GM23248 (cell line): ENCODE data around the gene PDE4B. TPM values are rescaled to one million over a fixed set of nuclear protein-coding genes. Genes with fewer than 3 reads are reported as not detected.

Experiments
- DNase-seq: peaks from one replicate; pipeline ENCODE4 v3.0.0-alpha.2; 2015
- H2AFZ ChIP-seq: fragments of 200-600 bp; sonication (generic); 2 replicates; pipeline ENCODE4 v1.6.1; 2016; ENCODE audit warnings: antibody characterized with exemption
- H3F3A ChIP-seq: fragments of 200-600 bp; sonication (generic); 2 replicates; pipeline ENCODE4 v1.6.1; 2016; ENCODE audit warnings: mild to moderate bottlenecking, antibody characterized with exemption, mixed run types; ENCODE audit not compliant: insufficient read depth
- H3K27ac ChIP-seq: fragments of 200-600 bp; sonication (generic); 2 replicates; pipeline ENCODE4 v1.5.1; 2016; ENCODE audit warnings: mild to moderate bottlenecking
- H3K27me3 ChIP-seq: fragments of 200-600 bp; sonication (generic); replicated peaks from 2 replicates; pipeline ENCODE4 v1.6.1; 2016; ENCODE audit warnings: mild to moderate bottlenecking; ENCODE audit not compliant: insufficient read depth
- H3K36me3 ChIP-seq: fragments of 200-600 bp; sonication (generic); 2 replicates; pipeline ENCODE4 v1.6.1; 2016; ENCODE audit warnings: low read depth, mild to moderate bottlenecking
- H3K4me1 ChIP-seq: fragments of 200-600 bp; sonication (generic); 2 replicates; pipeline ENCODE4 v1.6.1; 2016; ENCODE audit warnings: mild to moderate bottlenecking; ENCODE audit not compliant: insufficient read depth
- H3K4me2 ChIP-seq: fragments of 200-600 bp; sonication (generic); one replicate; pipeline ENCODE4 v1.6.1; 2016; ENCODE audit warnings: mild to moderate bottlenecking; ENCODE audit not compliant: unreplicated experiment
- H3K4me3 ChIP-seq: fragments of 200-600 bp; sonication (generic); 2 replicates; pipeline ENCODE4 v1.5.1; 2016; ENCODE audit warnings: mild to moderate bottlenecking
- H3K79me2 ChIP-seq: fragments of 200-600 bp; sonication (generic); 2 replicates; pipeline ENCODE4 v1.6.1; 2016; ENCODE audit warnings: mild to moderate bottlenecking; ENCODE audit not compliant: insufficient read depth
- H3K9ac ChIP-seq: fragments of 200-600 bp; sonication (generic); 2 replicates; pipeline ENCODE4 v1.6.1; 2016; ENCODE audit warnings: mild to moderate bottlenecking
- H3K9me2 ChIP-seq: fragments of 200-600 bp; sonication (generic); 2 replicates; pipeline ENCODE4 v1.6.1; 2016; ENCODE audit warnings: mixed run types, mild to moderate bottlenecking, moderate library complexity; ENCODE audit not compliant: insufficient read depth
- H3K9me3 ChIP-seq: fragments of 200-600 bp; sonication (generic); one replicate; pipeline ENCODE4 v1.6.1; 2017; ENCODE audit warnings: low read depth
- H4K20me1 ChIP-seq: fragments of 200-600 bp; sonication (generic); 2 replicates; pipeline ENCODE4 v1.6.0; 2016; ENCODE audit not compliant: insufficient read depth
- EZH2 ChIP-seq: fragments of 200-600 bp; sonication (generic); IDR thresholded peaks from 2 replicates; pipeline ENCODE4 v1.6.1; 2018; ENCODE audit warnings: antibody characterized with exemption, mild to moderate bottlenecking; ENCODE audit not compliant: insufficient read depth, poor library complexity, severe bottlenecking
- EZH2phosphoT487 ChIP-seq: fragments of 200-600 bp; sonication (generic); IDR thresholded peaks from 2 replicates; pipeline ENCODE4 v1.6.1; 2018; ENCODE audit warnings: antibody characterized with exemption, moderate library complexity, mild to moderate bottlenecking, low read depth; ENCODE audit not compliant: insufficient read depth
- WGBS, 2 experiments: methylation state at CpG; one replicate each; pipeline ENCODE4 v1.1.6; 2015 to 2017; ENCODE audit warnings: low lambda C conversion rate in 2 of 2, low coverage in 1 of 2; ENCODE audit errors: missing lambda C conversion rate in 2 of 2; 5-methylcytosine and 5-hydroxymethylcytosine counted together
- in situ Hi-C: fragments of 300-500 bp; cut with MboI; formaldehyde crosslinking; loops from 2 replicates; pipeline ENCODE4 v1.15.0; 2020
- polyA plus RNA-seq: library from polyadenylated mRNA; unstranded; fragments of >200 nt; fragmentation: Nextera tagmentation; extraction: Ambion mirVana; gene quantifications from 2 replicates; pipeline ENCODE4 v1.2.1, GENCODE V29; 2016
- total RNA-seq: library from RNA; depleted of rRNA; stranded (reverse); fragments of >200 nt; shearing (Covaris generic); gene quantifications from 2 replicates; pipeline ENCODE4 v1.2.3, GENCODE V29; 2014

PDE4B gene
- total and polyA plus RNA-seq, 2 experiments from 2014 or later: 19.9 to 36.2 TPM

GRCh38 chr1:66302815-66303214 lies 510.1 kb downstream of the PDE4B start:
- Histone ChIP-seq H3K27me3 (no peaks in the 10 kb centered on the region), H3K4me2 (no peak overlapping the region), H3K4me1 (peaks cover 13% of the 10 kb centered on the region), H3K9me3 (no peaks in the 10 kb centered on the region), H4K20me1 (no peaks in the 10 kb centered on the region), H3K27ac (no peak overlapping the region), H3K9ac (no peak overlapping the region), H3K36me3 (no peaks in the 10 kb centered on the region), H2AFZ (no peak overlapping the region), H3K4me3 (no peak overlapping the region), H3K79me2 (no peaks in the 10 kb centered on the region), H3K9me2 (no peaks in the 10 kb centered on the region), H3F3A (no peaks in the 10 kb centered on the region)
- in situ Hi-C loops: no loop called here
- 76 to 77% methylated on average over 1 of the region's 1 CpG for WGBS, 2 experiments
- DNase-seq: no peak
- TF ChIP-seq EZH2phosphoT487 (no peak), EZH2 (no peak)

GRCh38 chr1:66303646-66304045 lies 511.0 kb downstream of the PDE4B start:
- H3K4me1 ChIP-seq: peaks cover 13% of the 10 kb centered on the region
- no peak overlapping the region for H3K4me3 ChIP-seq
- H3K27ac ChIP-seq: no peak overlapping the region
- H4K20me1 ChIP-seq: no peaks in the 10 kb centered on the region
- TF ChIP-seq EZH2: no peak
- no peak for TF ChIP-seq EZH2phosphoT487
- H2AFZ ChIP-seq: no peak overlapping the region
- H3K9ac ChIP-seq: no peak overlapping the region
- H3K9me2 ChIP-seq: no peaks in the 10 kb centered on the region
- in situ Hi-C loops: no loop called here
- H3K79me2 ChIP-seq: no peaks in the 10 kb centered on the region
- H3K9me3 ChIP-seq: no peaks in the 10 kb centered on the region
- no peaks in the 10 kb centered on the region for H3K27me3 ChIP-seq
- no peak overlapping the region for H3K4me2 ChIP-seq
- no peaks in the 10 kb centered on the region for H3F3A ChIP-seq
- H3K36me3 ChIP-seq: no peaks in the 10 kb centered on the region
- DNase-seq: no peak
- 100% methylated on average over 2 of the region's 2 CpGs for WGBS, 2 experiments

- H3K36me3 ChIP-seq: no peaks in the 10 kb centered on the region
- no peak for DNase-seq
- no peaks in the 10 kb centered on the region for H3F3A ChIP-seq
- no peaks in the 10 kb centered on the region for H3K27me3 ChIP-seq
- TF ChIP-seq EZH2 (no peak), EZH2phosphoT487 (no peak)
- no peaks in the 10 kb centered on the region for H3K79me2 ChIP-seq
- no peak overlapping the region for H3K9ac ChIP-seq
- in situ Hi-C loops: no loop called here
- 93 to 95% methylated on average over 2 of the region's 2 CpGs for WGBS, 2 experiments
- peaks cover 13% of the 10 kb centered on the region for H3K4me1 ChIP-seq
- H4K20me1 ChIP-seq: no peaks in the 10 kb centered on the region
- H3K27ac ChIP-seq: no peak overlapping the region
- H2AFZ ChIP-seq: no peak overlapping the region
- no peak overlapping the region for H3K4me3 ChIP-seq
- H3K9me2 ChIP-seq: no peaks in the 10 kb centered on the region
- H3K9me3 ChIP-seq: no peaks in the 10 kb centered on the region
- H3K4me2 ChIP-seq: no peak overlapping the region
Measured at GRCh38 chr1:66304128-66304527, 511.4 kb downstream of the PDE4B start.

GRCh38 chr1:66305927-66306326 lies 513.2 kb downstream of the PDE4B start:
- Histone ChIP-seq H3K79me2 (no peaks in the 10 kb centered on the region), H3K4me2 (no peak overlapping the region), H3K4me1 (peaks cover 8% of the 10 kb centered on the region), H3K27me3 (no peaks in the 10 kb centered on the region), H2AFZ (no peak overlapping the region), H3K4me3 (no peak overlapping the region), H3F3A (no peaks in the 10 kb centered on the region), H3K27ac (no peak overlapping the region), H3K36me3 (no peaks in the 10 kb centered on the region), H3K9ac (no peak overlapping the region), H3K9me2 (no peaks in the 10 kb centered on the region), H4K20me1 (no peaks in the 10 kb centered on the region), H3K9me3 (no peaks in the 10 kb centered on the region)
- in situ Hi-C loops: no loop called here
- TF ChIP-seq EZH2phosphoT487: no peak
- TF ChIP-seq EZH2: no peak
- no peak for DNase-seq
- WGBS, 2 experiments: 92 to 98% methylated on average over 4 of the region's 4 CpGs
